Loucy (cell line): ENCODE data around the gene NF1.

ENCODE experiments used
- CTCF ChIP-seq: fragments of 200-600 bp; sonication (generic); conservative IDR thresholded peaks from 2 replicates; pipeline ENCODE4 v1.5.1; 2014; ENCODE audit warnings: mild to moderate bottlenecking, antibody characterized with exemption, low read length
- EZH2phosphoT487 ChIP-seq: fragments of 200-600 bp; IDR thresholded peaks from 2 replicates; pipeline ENCODE4 v1.6.1; 2018; ENCODE audit warnings: antibody characterized with exemption, mild to moderate bottlenecking, moderate library complexity, borderline replicate concordance

- TF ChIP-seq CTCF (no peak), EZH2phosphoT487 (no peak)
These were observed 100.5 kb downstream of the NF1 start for GRCh38 chr17:31195305-31195704.
